KOPT-K1 (cell line): ENCODE data around the gene SETD3.

Experiments used
- H3K27ac ChIP-seq: fragments of 200-600 bp; sonication (generic); 2 replicates; pipeline ENCODE4 v1.5.1; 2016; ENCODE audit warnings: antibody characterized with exemption, mild to moderate bottlenecking, low read depth, low read length; ENCODE audit not compliant: poor library complexity, severe bottlenecking
- H3K36me3 ChIP-seq: fragments of 200-600 bp; sonication (generic); 2 replicates; pipeline ENCODE4 v1.5.1; 2017; ENCODE audit warnings: antibody characterized with exemption, mild to moderate bottlenecking, low read length, moderate library complexity; ENCODE audit not compliant: insufficient read depth
- H3K9me3 ChIP-seq: fragments of 200-600 bp; sonication (generic); 2 replicates; pipeline ENCODE4 v1.5.1; 2017; ENCODE audit warnings: antibody characterized with exemption, low read length, mild to moderate bottlenecking; ENCODE audit not compliant: insufficient read depth, poor library complexity, severe bottlenecking

The SETD3 gene

GRCh38 chr14:99413911-99414310 is 66.7 kb downstream of the SETD3 start:
- Histone ChIP-seq H3K9me3 (no peaks in the 10 kb centered on the region), H3K36me3 (peaks cover 52% of the 10 kb centered on the region), H3K27ac (no peak overlapping the region)

DNA sequence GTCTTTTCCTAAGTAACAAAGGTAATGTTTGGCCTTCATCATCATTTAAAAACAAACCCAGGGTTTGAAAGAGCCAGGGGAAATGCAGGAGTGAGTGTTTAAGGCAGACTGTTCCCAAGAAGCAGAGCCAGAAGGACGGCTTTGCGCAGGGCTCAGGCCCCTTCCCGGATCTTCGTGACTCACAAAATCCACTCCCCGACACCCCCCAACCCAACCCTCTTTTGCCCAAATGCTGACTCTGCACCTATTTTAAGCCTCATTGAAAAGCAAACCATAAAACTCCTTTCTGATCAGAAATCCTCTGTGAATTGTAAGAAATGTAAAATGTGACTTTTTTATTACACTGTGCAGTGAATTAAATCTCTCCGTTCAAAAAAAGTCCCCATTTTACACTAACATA is 67.5 kb downstream of the SETD3 start:
- Histone ChIP-seq H3K27ac (no peak overlapping the region), H3K36me3 (peaks cover 56% of the 10 kb centered on the region), H3K9me3 (no peaks in the 10 kb centered on the region)

GRCh38 chr14:99412117-99413061 is 68.3 kb downstream of the SETD3 start:
- no peaks in the 10 kb centered on the region for H3K9me3 ChIP-seq
- no peak overlapping the region for H3K27ac ChIP-seq
- peaks cover 61% of the 10 kb centered on the region for H3K36me3 ChIP-seq

DNA sequence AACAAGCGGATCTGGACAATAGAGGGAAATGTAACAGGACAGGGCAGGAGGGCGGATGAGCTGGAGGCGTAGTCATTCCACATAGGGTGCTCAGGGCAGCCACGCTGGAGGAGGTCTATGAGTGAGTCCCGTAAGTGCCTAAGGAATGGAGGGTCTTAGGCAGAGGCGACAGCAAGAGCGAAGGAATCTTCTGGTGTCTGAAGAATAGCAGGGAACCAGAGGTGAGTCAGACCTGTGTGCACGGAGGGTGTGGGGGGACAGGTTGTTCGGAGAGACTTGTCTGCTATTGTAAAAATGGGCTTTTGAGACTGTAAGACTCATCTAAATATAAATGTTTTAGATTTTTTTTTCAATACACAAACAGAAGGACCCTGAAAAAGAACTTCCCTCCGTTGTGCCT is 70.6 kb downstream of the SETD3 start:
- Histone ChIP-seq H3K9me3 (no peaks in the 10 kb centered on the region), H3K27ac (no peak overlapping the region), H3K36me3 (peaks cover 85% of the 10 kb centered on the region)

DNA sequence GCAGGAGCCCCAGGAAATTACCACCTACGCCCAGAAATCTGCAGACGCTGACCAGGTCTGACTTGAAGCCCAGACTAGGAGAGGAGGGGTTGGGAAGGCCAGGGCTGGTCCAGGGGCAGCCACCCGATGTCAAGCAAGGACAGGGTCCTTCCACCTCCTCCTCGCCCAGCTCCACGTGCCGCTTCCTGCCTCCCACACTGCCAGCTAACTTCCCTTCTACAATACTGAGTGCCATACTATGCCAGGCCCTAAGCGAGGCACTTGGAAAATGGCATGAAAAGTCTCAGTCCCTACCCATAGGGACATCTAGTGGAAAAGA is 71.7 kb downstream of the SETD3 start:
- H3K27ac ChIP-seq, result no peak overlapping the region
- H3K36me3 ChIP-seq, result peaks cover 88% of the 10 kb centered on the region
- no peaks in the 10 kb centered on the region for H3K9me3 ChIP-seq

DNA sequence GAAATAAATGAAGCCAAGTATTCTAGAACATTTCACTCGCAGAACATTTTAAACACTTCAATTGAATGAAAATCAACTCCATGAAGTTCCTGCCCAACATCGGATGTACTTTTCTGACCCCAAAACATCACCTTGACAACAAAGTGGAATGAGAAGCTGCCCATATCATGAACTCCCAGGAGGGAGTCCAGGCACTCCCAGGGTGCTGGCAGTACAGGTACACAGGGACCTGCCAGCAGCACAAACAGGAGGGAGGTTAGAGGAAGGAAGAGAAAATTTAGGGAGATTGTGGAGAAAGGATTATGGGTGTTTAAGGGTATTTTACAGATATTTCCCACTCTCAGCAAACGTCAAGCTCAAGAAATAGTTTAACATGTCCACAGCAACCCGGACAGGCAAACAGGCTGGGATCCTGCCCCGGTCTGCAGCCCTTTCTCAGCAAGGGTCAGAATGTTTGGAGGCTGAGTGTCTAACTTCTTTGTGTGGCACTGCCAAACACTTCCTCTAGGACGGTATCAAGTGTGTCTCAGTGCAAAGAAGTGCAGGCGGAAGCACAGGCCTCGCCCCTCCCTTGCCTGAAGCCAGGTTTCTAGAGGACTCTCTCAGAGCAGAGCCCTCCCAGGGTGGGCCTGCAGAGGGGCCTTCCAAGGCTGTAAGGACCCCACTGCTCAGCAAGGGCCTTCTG is 72.2 kb downstream of the SETD3 start:
- Histone ChIP-seq H3K36me3 (peaks cover 88% of the 10 kb centered on the region), H3K27ac (no peak overlapping the region), H3K9me3 (no peaks in the 10 kb centered on the region)

- peaks cover 88% of the 10 kb centered on the region for H3K36me3 ChIP-seq
- no peaks in the 10 kb centered on the region for H3K9me3 ChIP-seq
- H3K27ac ChIP-seq, result no peak overlapping the region
Measured at GRCh38 chr14:99407416-99407815, 73.2 kb downstream of the SETD3 start.

- Histone ChIP-seq H3K27ac (no peak overlapping the region), H3K36me3 (peaks cover 92% of the 10 kb centered on the region), H3K9me3 (no peaks in the 10 kb centered on the region)
Measured at GRCh38 chr14:99402950-99403349, 77.7 kb downstream of the SETD3 start.

DNA sequence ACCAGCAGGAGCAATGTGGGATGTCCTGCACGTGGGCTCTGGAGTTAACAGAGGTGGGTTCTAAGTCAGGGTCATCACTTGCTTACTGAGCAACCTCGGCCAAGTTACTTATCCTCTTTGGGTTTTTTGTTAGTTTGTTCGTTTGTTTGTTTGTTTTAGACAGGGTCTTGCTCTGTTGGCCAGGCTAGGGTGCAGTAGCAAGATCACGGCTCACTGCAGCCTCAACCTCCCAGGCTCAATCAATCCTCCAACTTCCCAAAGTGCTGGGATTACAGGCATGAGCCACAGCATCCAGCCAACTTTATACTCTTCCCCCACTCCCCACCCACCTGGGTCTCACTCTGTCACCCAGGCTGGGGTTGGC is 78.4 kb downstream of the SETD3 start:
- peaks cover 92% of the 10 kb centered on the region for H3K36me3 ChIP-seq
- H3K9me3 ChIP-seq, result no peaks in the 10 kb centered on the region
- H3K27ac ChIP-seq, result peak overlapping the region; percentile 54

DNA sequence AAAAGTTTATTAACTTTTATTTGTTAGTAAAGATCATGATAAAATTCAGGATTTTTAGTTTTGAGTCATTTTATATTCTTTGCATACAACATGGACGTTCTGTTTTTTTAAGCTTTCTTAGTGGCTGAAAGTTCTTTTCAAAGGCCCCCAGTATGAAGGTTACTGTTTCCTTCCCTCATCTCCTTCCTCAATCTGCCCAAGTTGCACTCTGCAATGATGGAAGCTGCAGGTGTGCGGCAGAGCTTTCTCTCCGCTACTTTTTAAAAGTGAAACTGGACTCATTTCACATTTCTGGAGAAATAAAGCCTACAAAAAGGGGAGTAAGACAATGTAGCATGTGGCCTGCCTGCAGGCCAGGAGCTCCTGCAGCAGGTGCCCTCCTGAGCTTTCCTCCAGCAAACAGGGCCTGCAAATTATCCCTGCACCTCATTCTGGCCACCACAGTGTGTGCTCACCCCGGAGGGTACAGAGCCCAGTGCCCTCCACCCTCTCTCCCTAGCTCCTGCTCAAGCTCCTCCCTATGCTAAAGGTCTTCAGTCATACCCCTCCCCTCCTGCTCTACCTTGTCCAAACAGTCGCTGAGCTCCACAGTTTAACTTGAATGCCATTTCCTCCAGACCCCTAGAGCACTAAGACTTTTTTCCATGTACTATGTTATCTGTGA is 78.9 kb downstream of the SETD3 start:
- H3K9me3 ChIP-seq, result no peaks in the 10 kb centered on the region
- peak overlapping the region; percentile 54 for H3K27ac ChIP-seq
- H3K36me3 ChIP-seq, result peaks cover 92% of the 10 kb centered on the region

DNA sequence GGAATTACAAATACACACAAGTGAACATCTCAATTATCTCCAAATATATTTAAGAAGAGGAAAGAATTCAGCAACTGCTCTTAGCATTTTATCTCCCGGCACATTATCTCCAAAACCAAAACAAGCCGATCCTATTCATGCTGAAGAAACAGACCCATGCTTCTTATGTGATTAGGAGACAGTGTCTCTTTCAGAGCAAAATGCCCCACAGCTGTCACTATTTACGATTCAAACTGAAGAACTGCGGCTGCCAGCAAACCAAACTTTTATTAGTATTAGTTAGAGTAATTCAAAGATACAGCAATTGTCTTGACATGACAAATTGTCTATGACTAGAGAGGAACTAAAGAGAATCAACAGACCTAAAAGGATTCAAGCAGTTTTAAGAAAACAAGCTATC is 79.4 kb downstream of the SETD3 start:
- Histone ChIP-seq H3K27ac (no peak overlapping the region), H3K36me3 (peaks cover 92% of the 10 kb centered on the region)

DNA sequence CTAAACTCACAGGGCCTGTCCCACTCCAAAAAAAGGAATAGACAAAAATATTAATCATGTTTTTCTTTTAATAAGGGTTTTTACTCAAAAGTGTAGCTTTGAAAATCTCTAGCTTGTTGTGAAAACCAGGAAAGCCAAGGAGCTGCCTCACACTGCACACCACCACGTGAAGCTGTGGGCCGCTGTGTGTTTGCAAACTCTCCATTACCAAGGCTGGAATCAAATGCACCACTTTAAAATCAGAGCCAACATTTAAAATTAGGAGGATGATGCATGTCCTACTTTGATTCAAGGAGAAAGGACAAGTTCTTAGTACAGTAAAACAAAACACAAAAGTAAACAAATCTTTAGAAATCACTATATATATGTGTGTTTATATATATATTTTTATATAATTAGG is 83.0 kb downstream of the SETD3 start:
- H3K9me3 ChIP-seq, result no peaks in the 10 kb centered on the region
- H3K36me3 ChIP-seq, result peaks cover 87% of the 10 kb centered on the region
- H3K27ac ChIP-seq, result no peak overlapping the region

More for the DNA sequence above, 79.4 kb downstream of the SETD3 start:
- no peaks in the 10 kb centered on the region for H3K9me3 ChIP-seq

DNA sequence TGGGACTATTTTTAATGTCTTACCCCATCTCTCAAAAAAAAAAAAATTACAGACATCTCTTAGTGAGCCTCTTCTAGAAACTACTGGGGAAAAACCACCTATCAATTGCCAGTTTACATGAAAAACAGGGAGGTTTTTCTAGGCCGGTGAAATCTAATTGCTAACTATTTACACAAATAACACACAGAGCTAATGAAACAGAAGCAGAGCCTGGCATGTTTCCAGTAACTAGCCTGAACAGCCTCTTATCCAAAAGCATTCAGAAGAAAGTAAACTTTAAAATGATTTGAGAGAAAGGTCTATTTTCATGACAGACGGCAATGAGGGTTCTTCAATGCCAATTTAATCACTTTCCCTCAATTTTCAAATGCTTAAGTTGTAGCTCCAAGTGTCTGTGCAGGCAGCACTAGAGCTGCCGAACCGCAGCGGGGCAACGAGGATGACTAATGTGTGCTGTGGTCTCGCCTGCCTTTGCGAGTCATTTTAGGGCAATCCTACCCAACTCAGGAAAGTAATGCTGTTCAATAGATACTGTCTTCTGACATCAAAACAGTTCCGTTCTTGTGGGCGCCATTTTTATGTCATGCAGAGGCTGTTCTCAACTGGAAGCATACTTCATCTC is 84.6 kb downstream of the SETD3 start:
- no peak overlapping the region for H3K27ac ChIP-seq
- no peaks in the 10 kb centered on the region for H3K9me3 ChIP-seq
- peaks cover 77% of the 10 kb centered on the region for H3K36me3 ChIP-seq

- Histone ChIP-seq H3K36me3 (peaks cover 63% of the 10 kb centered on the region), H3K9me3 (no peaks in the 10 kb centered on the region), H3K27ac (no peak overlapping the region)
Measured at GRCh38 chr14:99394602-99395156, 86.0 kb downstream of the SETD3 start.
